Body of pancreas (tissue), 4 donors: ENCODE data around the gene TMEM72.

Experiments
- POLR2A ChIP-seq, 3 donors: fragments of 450-650 bp; IDR thresholded peaks; one replicate each; pipeline ENCODE4 v1.6.1; 2016; ENCODE audit warnings: antibody characterized with exemption in 3 of 3, mild to moderate bottlenecking in 2 of 3
- TF ChIP-seq, protein P1 (sequence below), 7 experiments: fragments of 450-650 bp in 4 of 7; fragments of 200-600 bp in 3 of 7; sonication (generic) in 3 of 7; IDR thresholded peaks; one replicate each; pipeline ENCODE4 v1.5.1; 2016 to 2019; ENCODE audit warnings: antibody characterized with exemption in 7 of 7

DNA sequence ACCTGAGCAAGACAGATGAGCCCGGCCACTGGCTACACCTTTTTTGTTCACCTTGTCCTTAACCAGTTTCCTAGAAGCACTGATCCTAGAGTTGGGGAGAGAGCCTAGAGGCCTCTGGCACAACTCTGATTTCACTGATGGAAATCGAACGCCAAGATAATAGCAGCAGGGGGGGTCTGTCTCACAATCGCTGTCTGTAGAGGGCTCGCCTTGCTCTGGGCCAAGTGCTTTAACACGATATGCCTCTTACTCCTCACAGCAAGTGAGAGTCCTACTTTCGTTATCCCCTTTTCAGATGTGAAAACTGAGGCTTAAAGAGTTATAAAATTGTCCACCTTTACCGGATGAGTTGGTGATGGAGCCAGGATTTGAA is 48.9 kb downstream of the TMEM72 start:
- TF ChIP-seq, protein P1, sequence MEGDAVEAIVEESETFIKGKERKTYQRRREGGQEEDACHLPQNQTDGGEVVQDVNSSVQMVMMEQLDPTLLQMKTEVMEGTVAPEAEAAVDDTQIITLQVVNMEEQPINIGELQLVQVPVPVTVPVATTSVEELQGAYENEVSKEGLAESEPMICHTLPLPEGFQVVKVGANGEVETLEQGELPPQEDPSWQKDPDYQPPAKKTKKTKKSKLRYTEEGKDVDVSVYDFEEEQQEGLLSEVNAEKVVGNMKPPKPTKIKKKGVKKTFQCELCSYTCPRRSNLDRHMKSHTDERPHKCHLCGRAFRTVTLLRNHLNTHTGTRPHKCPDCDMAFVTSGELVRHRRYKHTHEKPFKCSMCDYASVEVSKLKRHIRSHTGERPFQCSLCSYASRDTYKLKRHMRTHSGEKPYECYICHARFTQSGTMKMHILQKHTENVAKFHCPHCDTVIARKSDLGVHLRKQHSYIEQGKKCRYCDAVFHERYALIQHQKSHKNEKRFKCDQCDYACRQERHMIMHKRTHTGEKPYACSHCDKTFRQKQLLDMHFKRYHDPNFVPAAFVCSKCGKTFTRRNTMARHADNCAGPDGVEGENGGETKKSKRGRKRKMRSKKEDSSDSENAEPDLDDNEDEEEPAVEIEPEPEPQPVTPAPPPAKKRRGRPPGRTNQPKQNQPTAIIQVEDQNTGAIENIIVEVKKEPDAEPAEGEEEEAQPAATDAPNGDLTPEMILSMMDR (IDR thresholded peaks at IDR 0.05): no peak
- TF ChIP-seq POLR2A (IDR thresholded peaks at IDR 0.05): no peak
